GM12875 (cell line): ENCODE results near the gene SYNPO2L.
A peak's percentile ranks its signal among the peaks of the same experiment; 100 is the strongest.
"Not testable (repeated sequence)": the region's sequence is repeated elsewhere in the genome, so short reads cannot be mapped to it uniquely, and the experiment has no call there.

Experiments used
- H3K4me3 ChIP-seq: one replicate; pipeline ENCODE4 v1.5.1; 2011; ENCODE audit warnings: low read depth, low read length, control low read depth
- CTCF ChIP-seq: IDR thresholded peaks from 2 replicates; pipeline ENCODE4 v1.5.1; 2011; ENCODE audit warnings: low read depth, mild to moderate bottlenecking, control low read depth, inconsistent platforms, low read length, moderate library complexity, borderline replicate concordance; ENCODE audit not compliant: insufficient read depth

SYNPO2L gene

GRCh38 chr10:73627300-73627699 is 28.5 kb downstream of the SYNPO2L start:
- H3K4me3 ChIP-seq, result no peak overlapping the region

GRCh38 chr10:73625884-73626752 is 29.7 kb downstream of the SYNPO2L start:
- TF ChIP-seq CTCF, result no peak
- peak overlapping the region; percentile 94 for H3K4me3 ChIP-seq

More at GRCh38 chr10:73627300-73627699, 28.5 kb downstream of the SYNPO2L start:
- TF ChIP-seq CTCF, result no peak

- TF ChIP-seq CTCF, result no peak
- peak overlapping the region; percentile 63 for H3K4me3 ChIP-seq
Observed at GRCh38 chr10:73625004-73625883, 30.6 kb downstream of the SYNPO2L start.

- TF ChIP-seq CTCF, result no peak
- H3K4me3 ChIP-seq, result no peak overlapping the region
Observed at GRCh38 chr10:73623056-73623455, 32.8 kb downstream of the SYNPO2L start.

GRCh38 chr10:73620974-73621373 is 34.9 kb downstream of the SYNPO2L start:
- H3K4me3 ChIP-seq, result not testable (repeated sequence)

GRCh38 chr10:73617143-73617542 is 38.7 kb downstream of the SYNPO2L start:
- H3K4me3 ChIP-seq, result not testable (repeated sequence)

- no peak for TF ChIP-seq CTCF
- H3K4me3 ChIP-seq, result no peak overlapping the region
Observed at GRCh38 chr10:73614720-73615119, 41.1 kb downstream of the SYNPO2L start.

- no peak overlapping the region for H3K4me3 ChIP-seq
- no peak for TF ChIP-seq CTCF
Observed at GRCh38 chr10:73609116-73609515, 46.7 kb downstream of the SYNPO2L start.
